ENCODE measurements around the gene SIX3.

SIX3 gene

DNA sequence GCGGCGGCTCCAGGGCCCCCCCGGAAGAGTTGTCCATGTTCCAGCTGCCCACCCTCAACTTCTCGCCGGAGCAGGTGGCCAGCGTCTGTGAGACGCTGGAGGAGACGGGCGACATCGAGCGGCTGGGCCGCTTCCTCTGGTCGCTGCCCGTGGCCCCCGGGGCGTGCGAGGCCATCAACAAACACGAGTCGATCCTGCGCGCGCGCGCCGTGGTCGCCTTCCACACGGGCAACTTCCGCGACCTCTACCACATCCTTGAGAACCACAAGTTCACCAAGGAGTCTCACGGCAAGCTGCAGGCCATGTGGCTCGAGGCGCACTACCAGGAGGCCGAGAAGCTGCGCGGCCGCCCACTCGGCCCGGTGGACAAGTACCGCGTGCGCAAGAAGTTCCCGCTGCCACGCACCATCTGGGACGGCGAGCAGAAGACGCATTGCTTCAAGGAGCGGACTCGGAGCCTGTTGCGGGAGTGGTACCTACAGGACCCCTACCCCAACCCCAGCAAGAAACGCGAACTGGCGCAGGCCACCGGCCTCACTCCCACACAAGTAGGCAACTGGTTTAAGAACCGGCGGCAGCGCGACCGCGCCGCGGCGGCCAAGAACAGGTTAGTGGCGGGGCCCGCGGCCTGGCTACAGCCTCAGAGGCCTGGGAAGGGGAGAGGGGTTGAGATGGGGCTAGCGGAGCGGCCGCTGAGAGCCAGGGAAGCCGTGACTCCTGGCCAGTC, 965 bp downstream of the SIX3 start:
- no peak for DNase-seq

DNA sequence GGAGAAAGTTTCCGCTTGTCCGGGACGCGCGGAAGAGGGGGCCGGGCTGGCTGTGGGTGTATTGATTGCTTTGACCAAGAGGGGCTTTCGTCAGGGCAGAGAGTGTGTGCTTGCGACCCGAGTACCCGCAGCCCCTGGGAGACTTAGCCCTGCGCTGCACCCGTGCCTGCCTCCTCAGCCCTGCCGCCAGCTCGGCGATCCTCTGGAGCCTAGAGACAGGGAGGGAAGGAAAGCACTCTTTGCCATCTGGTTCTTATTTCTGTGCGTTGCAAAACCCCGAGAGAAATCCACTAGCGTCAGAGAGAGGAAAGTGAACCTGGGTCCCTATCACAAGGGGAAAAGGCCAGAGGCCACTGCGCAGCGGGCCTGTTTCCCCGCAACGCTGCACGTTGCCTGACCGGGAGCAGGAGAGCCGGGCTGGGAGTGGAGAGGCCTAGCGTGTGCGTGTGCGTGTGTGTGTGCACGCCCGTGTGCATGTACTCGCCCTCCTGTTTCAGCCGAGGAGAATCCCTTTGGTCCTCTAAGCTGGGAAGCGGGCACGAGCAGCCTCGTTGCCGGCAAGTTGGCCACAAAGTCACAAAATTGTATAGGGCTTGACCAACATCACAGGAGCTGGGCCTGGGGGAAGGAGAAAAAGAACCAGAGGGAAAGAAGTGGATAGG, 1.7 kb downstream of the SIX3 start:
- no peak for DNase-seq

DNA sequence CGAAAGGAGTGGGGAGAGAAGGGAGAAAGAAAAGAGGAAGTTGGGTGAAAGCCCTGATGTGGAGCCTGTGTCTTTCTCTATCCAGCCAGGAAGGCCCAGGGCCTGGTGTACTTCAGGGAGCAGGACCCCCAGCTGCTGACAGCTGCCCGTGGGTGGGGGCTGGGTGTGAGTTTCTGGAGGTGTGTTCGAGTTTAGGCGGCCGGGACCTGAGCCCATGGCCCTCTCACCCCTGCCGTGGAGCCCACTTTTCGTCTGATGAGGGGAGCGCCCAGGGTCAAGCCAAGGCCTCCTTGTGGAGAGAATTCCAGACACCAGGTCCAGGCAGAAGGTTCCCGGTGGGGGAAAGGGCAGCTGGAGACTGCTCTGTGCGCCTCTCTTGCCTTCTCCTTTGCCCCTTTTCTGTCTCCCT, 2.2 kb downstream of the SIX3 start:
- DNase-seq: no peak

DNA sequence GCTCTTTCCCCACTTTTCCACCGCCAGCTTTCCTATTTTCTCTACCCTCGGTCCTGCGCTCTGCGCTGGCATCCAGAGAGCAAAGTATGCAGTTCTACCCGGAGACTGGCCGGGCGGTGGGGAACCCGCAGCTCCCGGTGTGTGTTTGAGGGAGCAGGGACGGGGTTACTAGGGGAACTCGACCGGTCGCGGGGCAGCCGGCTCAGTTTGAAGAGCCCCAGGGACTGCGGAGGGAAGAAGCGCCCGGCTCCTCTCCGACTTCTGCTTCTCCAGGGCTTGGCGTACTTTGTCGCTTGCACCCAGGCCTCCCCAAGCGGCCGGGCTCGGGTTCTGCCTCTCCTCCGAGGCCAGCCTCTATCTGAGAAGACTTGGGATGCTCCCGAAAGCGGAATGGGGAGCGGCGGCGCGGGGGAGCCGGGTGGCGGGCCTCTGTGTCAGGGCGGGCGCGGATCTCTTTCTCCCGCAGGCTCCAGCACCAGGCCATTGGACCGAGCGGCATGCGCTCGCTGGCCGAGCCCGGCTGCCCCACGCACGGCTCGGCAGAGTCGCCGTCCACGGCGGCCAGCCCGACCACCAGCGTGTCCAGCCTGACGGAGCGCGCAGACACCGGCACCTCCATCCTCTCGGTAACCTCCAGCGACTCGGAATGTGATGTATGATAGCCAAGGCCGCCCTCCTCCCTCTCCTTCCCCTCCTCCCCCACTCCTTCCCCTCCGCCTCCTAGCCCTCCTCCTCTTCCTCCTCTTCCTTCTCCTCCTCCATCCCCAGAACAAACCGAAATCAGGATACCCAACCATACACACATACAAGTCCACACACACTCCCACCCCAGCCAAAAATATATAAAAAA, 2.8 kb downstream of the SIX3 start:
- DNase-seq: peak in 1 of 58 donors; percentile 46

DNA sequence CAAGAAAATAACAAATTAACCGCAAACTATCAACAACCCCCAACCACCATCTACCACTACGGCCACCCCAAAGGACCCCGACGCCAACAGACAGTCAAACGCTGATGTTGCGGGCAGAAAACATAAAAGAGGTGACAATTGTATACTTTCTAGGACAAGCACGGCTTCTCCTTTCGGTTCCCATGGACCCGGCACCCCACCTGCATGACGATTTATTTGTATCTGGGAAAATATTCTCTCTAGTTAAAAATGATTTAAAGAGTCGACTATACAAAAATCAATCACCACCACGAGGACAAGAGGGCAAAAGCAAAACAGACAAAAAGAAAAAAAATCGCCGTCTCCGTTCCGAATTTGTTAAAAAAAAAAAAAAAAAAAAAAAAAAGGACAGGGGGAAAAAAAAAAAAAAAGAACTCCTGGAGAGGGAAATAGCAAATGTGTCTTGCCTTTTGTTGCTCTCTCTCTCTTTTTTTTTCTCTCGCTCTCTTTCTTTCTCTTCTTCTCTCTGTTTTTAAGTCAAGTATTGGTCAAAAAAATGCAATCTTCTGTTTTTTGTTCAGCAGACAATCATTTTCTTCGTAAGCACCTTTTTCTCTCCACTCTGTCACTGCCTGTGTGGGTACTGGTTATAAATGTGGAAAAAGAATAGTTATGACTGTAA, 3.6 kb downstream of the SIX3 start:
- no peak for DNase-seq

DNA sequence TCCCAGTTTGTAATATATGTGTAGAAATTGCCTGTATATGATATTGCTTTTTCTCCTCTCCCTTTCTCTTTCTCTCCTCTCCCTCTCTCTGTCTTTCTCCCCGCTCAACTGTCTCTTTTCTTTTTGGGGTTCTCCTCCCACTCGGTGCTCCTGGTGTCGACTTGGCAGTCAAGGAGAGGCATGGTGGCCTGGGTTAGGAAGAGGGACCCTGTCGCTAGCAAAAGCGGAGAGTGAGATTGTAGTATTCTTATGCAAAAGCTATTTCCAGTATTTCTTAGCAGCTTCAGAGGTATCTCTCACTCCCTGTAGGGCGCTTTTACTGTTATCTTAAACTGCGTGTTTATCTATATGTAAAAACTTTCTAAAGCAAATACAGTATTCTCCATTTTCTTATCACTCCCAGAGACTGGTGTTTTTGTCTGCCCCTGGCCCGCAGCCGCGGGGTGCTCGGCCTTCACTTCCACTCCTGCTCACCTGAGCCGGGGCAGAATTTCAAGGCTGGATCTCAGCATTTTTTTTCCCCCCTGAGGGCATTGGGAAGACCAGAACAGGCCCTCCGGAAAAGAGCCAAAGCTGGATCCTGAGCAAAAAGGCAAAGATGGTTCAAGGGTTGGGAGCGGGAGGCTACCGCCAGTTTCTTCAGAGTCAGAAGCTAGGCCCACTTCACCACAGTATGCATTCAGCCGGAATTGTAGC, 4.3 kb downstream of the SIX3 start:
- no peak for DNase-seq

DNA sequence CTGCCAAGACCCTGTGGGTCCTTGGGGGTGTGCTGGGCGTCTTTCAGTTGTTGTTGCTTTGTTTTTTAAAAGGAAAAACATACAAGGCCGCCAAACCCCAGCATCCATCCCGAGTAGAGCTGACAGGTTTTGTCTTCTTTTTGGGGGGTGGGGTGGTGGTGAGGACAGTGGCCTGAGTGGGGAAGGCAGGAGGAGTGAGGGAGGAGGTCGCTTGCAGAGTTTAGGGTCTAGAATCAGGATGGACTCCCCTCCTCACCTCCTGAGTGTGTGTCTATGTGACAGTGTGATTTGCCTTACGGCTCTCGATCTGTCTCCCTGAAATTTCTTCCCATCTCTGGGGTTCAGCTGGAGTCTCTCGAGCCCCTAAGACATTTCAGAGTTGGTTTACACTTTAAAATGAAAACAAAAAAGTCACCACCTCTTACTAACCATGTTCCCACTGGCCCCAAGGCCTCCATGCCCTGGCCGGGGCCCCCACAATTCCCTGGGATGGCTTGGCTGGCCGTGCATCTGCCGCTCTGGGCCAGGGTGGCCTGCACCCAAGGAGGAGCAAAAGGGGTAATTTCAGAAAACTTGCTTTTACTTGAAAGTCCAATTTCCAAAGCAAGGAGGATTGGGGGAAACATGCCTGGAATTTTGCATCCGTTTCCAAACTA, 5.0 kb downstream of the SIX3 start:
- DNase-seq: no peak

DNA sequence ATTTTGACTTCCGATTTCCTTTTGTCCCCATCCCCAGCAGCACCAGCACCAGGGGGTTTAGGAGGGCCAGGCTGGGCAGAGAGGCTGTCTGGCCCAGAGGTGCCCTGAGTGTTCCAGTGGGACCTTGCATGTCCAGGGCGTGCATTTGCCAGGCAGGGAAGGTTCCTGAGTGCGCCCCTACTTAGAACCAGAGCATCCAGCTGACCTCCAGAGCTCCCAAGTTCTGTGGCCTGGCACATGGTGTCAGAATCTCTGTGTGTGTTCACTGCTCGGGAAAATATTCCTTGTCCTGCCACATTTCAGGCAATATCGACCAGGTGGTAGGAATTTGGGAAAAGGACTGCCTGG, 5.5 kb downstream of the SIX3 start:
- DNase-seq: no peak

DNA sequence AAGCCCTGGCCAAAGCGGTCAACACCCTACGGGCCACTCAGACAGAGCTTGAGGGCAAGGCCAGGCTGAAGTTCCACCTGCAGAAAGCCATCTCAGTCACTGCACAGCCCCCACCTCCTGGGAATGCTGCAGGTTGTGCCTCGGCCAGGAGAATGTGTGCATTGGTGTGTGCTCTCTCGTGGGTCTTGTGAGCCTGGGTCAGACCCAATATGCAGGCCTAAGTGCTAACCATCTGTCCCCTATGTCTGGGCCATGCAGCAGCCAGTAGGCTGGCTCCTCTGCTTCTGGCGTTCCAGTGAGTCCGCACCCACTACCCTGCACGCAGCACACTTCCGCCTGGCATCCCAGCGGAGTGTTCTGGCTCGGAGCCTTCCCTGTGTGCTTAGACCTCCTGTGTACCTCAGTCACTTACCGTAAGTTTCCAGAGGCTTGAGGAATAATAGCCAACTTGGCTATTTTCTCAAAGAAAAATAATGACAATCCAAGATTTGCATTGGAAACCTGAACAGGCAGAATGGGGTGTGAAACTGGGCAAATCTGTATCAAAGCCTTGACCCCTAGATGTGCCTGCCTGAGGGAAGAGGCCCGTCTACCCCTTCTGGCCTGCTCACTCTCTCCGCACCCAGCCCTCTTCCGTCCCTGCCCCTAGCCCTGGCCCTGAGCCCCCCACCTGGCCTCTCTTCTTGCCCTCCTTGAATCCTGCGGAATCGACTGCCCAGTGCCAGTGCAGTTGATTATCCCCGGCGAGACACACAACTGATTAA, 7.2 kb downstream of the SIX3 start:
- no peak for DNase-seq

DNA sequence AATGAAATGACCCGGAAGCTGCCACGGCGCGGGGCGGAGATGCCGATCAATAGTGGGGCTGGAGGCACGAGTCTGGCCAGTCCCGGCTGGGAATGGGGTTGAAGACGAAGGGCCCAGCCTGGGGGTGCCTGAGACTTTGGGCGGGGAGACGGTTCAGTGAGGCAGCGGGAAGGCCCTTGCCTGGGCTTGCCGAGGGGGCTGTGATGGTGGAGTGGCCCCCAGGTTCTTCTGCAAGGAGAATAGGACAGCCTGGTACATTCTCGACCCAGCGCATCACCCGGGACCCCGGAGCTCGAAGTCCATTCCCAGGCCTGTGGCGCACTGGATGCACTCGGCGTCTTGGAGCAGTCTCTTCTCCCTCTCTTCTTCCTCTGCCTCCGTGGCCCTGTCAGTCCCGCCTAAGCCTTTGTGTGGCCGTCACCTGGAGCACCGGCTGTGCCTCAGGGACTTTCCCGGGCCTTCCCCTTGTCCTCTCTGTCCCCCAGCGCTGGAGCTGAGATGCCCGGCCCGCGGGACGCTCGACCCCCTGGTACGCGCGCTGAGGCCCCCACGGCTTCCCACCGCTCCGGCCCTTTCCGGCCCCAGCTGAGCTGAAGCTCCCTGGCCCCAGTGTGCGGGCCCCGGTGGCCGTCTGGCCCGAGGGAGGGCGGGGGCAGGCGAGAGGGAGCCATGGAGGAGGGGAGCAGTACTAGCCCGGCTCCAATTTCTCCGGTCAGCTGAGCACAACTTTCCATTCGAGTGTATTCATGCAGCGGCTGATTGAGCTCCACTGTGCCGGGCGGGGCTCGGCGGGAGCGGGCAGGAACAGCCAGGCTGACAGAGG, 8.0 kb downstream of the SIX3 start:
- DNase-seq: peak in 31 of 58 donors; percentile 5 to 62 (median 23)

DNA sequence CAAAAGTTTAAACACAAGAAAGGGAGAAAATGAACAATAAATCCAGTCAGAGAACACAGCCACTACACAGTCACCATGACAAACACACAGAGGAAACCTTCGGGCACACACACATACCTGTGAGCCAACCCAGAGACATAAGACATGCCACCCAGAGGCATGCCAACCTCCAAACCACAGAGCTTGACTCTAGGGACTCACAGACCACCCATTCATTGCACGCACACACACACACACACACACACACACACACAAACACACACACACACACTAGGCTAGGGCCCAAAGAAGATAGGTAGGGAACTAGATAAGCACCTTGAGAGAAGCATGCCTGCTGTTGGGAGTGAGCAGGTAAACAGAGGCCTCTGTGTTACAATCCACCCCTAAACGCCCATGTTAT, 9.1 kb downstream of the SIX3 start:
- no peak for DNase-seq

DNA sequence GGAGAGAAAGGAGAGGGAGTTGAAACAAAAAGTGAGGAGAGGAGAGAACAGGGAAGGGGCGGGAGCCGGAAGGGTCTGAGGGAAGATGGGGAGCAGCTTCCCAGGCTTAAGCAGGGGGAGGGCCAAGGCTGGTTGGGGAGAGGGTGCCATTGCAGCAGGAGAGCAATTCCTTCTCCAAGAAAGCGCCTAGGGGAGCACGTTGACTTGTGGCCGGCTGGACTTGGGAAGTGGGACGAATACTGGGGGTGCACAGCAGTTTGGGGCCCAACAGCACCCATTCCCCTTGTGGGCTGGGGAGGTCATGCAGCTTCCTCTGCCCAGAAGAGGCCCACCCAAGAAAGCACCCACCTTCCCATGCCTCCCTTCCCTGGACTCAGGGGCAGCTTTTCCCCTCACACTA, 9.6 kb downstream of the SIX3 start:
- no peak for DNase-seq

DNA sequence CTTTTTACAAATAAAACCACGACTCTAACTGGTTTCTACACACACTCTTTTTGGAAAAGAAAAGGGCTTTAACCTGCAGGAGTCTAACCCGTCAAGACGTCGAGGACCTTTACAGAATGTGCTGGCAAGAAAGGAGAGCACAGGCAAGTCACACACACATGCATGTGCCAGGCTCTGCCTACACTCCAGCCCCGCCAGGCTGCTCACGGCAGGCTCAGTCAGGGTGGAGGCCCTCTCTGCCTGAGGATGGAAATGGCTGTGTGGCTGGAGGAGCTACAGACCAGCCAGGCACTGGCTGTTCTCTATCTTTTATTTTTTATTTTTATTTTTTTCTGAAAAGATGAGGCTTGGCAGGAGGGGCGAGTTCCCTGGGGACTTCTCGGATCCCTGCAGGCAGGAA, 10.2 kb downstream of the SIX3 start:
- peak in 1 of 58 donors; percentile 32 for DNase-seq

DNA sequence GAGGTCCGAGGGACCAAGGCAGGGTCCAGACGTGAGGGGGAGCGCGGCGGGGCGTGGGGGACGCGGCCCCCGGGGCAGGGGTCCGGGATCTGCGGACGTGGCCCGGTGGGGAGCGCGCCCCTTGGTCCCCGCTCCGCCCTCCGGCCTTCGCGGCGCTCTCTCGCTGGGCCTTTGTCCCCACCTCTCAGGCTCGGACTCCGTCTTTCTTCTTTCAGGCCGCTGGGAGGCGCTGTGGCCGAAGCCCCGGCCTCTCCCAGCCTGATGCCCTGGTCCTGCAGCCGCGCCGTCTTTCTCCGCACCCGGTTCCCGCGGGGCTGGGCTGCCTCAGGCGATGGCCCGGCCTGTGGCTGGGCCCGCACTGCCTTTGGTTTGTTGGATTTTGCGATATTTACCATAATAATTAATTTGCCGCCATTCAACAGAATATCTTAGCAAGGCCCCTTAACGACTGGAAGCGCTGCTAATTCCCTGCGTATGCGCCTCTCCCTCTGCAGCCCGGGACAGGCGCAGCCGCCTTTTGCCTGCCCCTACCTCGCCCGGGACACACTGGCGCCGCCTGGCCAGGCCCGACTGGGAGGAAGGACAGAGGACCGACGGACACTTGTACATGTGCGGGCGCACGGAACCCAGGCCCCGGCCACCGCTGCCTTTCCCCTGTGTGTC, 10.8 kb downstream of the SIX3 start:
- peak in 24 of 58 donors; percentile 5 to 43 (median 18) for DNase-seq

DNA sequence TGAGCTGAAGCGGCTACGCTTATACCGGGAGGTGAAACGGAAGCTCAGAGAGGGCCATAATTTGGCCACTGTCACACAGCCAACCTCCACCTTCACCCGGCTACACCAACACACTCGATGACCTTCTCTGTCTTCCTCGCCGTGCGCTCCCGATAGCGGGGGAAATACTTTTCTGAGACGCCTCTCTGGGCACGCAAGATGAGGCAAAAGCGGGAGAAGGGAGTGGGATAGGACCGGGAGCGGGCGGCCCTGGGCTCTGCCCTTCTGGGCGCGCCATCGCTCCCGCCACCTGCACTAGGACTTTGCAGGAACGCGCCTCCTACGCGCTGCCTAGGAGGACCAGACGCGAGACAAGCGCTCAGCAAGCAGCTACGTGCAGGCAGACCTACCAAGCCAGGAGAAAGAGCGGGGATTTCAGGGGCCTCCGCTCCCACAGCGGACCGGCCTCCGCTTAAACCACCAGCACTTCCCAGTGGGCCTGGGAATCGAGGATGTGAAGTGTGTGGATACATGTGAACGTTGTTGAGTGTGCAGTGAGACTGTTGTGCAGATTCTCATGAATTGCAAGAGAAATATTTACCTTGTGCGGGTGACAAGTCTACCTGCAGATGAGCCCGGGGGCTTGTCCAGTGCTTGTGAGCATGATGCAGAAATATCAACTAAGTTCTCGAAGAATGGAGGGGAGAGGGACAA, 11.4 kb downstream of the SIX3 start:
- no peak for DNase-seq

DNA sequence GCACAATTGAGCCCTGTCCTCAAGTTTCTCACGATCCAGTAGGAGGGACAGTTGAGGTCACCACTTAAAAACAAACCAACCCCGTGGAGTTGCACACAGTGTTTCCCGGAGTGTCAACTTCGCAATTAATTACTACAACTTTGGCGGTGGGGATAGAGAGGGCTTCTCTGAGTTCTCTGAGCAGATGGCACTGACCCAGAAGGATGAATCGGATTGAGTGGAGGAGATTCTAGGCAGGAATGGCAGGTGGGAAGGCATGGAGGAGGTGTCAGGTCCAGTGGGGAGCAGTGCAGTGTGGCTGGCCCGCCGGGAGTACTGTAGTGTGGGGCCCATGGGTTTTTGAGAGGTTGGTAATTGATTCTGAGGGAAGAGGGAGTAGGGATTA, 12.0 kb downstream of the SIX3 start:
- no peak for DNase-seq

DNA sequence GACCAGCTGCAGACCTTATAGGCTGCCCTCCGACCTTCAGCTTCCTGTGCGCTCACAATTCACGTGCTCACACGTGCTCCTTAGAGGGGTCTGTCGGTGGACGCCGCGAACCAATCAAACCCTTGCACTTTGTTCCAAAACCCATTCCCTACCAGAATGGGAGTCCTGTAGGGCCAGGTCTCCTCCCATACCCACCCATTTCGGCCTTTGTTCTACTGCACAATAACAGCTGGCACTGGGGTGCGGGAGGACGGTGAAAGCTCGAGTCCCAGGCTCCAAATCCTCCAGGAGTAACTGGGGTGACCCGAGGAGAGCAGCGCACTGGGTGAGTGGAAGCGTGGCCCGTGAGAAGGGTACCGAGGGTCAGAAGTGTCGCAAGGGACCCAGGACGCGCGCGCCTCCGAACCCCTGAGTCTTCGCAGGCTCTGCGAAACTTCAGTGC, 13.0 kb downstream of the SIX3 start:
- DNase-seq: no peak
